LHCN-M2 (cell line): ENCODE data around the gene HSH2D. TPM values are rescaled to one million over a fixed set of nuclear protein-coding genes. Genes with fewer than 3 reads are reported as not detected.
"Not testable (repeated sequence)": the region's sequence is repeated elsewhere in the genome, so short reads cannot be mapped to it uniquely, and the experiment has no call there.

Experiments used
- DNase-seq: peaks from one replicate; pipeline ENCODE4 v3.0.0-alpha.2; 2012; ENCODE audit warnings: low read depth
- total RNA-seq: library from RNA; depleted of rRNA; stranded (reverse); fragments of >200 nt; gene quantifications from 2 replicates; pipeline ENCODE4 v1.2.3, GENCODE V29; 2014

HSH2D gene
- total RNA-seq, 1 experiment from 2014 or later, result not detected

- not testable (repeated sequence) for DNase-seq
Observed at GRCh38 chr19:16119075-16119857, 24.2 kb upstream of the HSH2D start.

GRCh38 chr19:16121141-16121540, 22.3 kb upstream of the HSH2D start:
- DNase-seq, result no peak

DNA sequence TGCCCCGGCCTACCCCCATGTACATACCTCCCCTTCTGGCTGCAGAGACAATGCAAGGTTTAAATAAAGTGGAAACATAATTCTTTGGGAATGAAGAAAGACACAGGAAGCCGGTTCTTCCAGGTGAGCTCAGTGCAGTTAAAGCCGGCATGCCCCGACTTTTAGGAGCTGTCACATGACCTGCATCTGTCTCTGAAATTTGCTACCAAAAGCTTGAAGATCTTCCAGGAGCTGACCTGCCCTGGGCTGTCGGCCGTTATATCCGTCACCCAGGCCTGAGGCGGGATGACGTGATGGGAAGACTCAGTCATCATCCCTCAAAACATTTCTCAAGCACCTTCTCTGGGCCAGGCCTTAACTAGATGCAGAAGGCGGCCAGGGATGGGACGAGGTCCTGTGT, 21.5 kb upstream of the HSH2D start:
- DNase-seq, result no peak

DNA sequence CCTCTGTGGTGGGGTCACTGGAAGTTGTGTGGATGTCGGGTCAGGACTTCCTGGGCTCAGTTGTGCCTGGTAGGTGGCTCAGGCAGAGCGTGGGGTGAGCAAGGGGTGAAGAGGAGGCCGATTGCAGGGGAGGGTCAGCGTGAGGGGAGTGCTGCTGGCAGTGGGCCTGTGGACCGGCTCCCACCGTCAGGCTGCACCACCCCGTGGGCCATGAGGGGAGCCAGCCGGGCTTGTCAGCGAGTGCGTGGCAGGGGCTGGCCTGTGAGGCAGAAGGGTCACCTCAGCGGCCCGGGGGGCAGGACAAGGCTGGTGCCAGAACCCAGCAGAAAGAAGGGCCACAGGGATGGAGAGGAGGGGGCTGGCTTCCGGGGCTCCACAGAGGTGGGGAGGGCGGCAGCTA, 18.5 kb upstream of the HSH2D start:
- DNase-seq, result no peak

- DNase-seq, result peak; percentile 36
Observed at GRCh38 chr19:16125737-16126495, 17.6 kb upstream of the HSH2D start.

- DNase-seq, result no peak
Observed at GRCh38 chr19:16127080-16127479, 16.4 kb upstream of the HSH2D start.

DNA sequence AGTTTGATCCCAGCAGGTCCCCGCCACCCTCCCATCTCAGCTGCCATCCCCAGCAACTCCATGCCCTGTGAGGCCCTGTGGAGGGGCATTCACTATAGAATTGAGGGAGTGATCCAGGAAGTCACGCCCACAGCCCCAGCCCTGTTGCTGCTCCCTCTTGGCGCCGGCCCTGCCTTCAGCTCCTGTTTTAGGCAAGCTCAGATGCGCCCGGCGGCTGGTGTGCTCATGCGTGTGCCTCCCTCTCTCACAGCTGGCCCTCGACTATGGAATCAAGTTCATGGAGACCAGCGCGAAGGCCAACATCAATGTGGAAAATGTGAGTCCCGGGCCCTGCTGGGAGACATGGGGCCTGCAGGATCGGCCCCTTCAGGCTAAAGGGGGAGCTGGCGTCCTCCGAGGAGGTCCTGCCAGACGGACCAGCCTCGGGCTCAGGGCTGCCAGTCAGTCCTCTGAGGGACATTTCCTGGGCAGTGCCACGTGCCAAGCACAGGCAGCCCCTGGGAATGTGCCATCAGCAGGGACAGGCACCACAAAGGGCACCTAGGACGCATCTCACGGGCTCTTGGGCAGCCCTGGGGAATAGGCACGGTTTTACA, 15.6 kb upstream of the HSH2D start:
- no peak for DNase-seq

- DNase-seq, result no peak
Observed at GRCh38 chr19:16131648-16132047, 11.8 kb upstream of the HSH2D start.

GRCh38 chr19:16133818-16134217, 9.7 kb upstream of the HSH2D start:
- DNase-seq, result no peak

DNA sequence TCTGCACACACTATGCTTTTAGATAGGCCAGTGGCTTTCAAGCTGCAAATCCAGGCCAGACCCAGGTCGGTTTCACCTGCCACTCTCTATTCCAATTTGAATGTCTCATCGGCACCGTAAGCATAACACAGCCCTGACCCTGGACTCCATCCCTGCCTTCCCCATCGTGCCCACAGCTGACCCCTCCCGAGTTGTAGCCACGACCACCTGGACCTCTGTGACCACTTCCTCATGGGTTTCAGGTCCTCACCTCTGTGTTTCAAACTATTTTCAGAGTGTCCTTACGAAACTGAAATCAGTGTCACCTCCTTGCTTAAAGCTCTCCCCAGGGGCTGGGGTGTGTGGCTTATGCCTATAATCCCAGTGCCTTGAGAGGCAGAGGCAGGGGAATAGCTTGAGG, 9.0 kb upstream of the HSH2D start:
- DNase-seq, result no peak

DNA sequence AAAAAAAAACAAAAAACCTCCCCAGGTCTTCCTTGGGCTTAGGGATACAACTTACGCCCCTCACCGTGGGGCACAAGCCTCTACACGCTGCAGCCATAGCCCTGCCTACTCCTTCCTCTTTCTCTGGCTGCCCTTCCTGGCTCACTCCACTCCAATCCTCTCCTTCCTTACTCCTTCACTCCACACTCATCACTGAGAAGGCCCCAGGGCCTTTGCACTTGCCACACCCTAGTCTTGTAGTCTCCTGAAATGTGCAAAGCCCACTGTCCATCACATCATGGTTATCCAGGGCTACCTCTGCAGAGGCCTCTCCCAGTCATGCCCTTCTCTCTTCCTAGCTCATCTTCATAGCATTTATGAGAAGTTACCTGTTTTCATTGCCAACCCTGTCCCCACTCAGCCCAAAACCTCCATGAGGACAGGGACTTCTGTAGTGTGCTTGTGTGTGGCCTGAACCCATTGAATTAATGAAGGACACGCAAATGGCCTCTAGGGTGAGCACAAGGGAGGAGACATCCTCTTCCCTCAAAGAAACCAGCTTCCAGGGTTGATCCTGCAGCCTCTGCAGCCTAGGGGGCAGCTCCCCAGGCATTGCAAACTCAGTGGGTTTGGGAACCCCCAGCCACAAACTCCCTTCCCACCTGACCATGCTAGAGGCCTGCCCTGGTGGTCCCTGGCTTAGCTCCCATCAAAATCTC, 7.9 kb upstream of the HSH2D start:
- no peak for DNase-seq

- peak; percentile 21 for DNase-seq
Observed at GRCh38 chr19:16136185-16136999, 7.1 kb upstream of the HSH2D start.

- no peak for DNase-seq
Observed at GRCh38 chr19:16139752-16140151, 3.7 kb upstream of the HSH2D start.

DNA sequence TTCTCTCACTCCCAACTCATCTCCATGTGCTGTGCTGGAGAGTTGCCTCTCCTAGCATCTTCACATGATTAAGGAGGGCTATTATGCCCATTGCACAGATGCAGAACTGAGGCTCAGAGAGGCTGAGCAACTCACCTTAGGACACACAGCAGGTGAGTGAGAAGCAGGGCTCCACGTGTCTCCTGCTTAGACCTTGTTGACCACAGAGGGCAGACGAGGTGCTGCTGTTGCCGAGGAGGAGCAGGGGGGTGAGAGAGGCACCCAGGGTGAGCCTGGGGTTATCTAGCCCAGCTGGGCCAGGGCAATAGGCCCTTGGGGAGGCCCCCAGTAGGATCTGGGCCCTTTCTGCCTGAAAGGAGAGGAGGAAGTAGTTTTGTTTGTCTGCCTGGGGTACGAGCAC, 2.4 kb upstream of the HSH2D start:
- DNase-seq, result no peak

DNA sequence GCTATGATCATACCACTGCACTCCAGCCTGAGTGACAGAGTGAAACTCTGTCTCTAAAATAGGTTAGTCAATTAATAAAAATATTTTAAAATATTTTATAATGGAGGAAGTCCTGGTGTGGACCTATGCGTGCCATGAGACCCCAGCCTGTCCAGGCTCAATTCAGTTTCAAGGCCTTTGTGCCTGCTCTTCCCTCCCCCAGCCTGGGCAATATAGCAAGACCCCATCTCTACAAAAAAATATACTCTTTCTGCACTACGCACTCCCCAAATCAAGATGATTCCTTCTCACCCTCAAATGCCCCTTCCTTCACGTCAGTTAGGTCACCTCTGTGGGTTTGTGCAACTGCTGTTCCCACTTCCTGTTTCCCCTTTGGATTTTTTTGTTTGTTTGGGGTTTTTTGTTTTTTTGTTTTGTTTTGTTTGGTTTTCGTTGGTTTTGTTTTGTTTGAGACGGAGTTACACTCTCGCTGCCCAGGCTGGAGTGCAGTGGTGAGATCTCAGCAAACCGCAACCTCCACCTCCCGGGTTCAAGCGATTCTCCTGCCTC, 1.4 kb upstream of the HSH2D start:
- no peak for DNase-seq

DNA sequence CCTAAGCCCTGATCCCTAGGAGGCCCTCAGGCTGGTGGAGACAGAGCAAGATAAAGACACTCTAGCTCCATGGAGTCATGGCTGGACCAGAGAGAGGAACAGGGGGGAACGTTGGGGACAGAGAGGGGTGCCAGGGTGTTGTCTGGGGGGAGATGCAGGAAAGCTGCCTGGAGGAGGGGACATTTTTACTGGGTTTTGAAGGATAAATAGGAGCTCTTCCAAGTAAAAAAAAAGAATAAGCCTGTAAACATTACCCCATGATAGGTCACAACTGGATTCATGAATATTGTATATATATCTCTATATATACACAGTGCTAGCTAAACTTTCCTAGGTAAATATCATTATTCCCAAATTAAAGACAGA, 714 bp downstream of the HSH2D start:
- DNase-seq, result no peak

DNA sequence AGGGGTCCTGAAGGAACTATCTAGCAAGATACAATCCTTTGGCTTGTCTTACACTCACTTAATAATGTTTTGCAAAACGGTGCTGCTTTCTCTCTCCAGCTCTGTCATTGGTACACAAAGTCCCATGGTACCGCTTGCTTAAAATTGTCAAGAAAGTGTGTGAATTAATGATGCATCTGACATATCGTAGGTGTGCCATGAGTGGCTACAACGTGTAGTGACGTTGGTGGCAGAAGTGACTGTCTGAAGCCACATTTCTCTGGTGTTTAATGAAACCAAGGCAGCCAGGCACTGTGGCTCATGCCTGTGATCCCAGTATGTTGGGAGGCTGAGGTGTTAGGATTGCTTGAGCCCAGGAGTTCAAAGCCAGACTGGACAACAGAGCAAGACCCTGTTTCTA, 2.6 kb downstream of the HSH2D start:
- no peak for DNase-seq

DNA sequence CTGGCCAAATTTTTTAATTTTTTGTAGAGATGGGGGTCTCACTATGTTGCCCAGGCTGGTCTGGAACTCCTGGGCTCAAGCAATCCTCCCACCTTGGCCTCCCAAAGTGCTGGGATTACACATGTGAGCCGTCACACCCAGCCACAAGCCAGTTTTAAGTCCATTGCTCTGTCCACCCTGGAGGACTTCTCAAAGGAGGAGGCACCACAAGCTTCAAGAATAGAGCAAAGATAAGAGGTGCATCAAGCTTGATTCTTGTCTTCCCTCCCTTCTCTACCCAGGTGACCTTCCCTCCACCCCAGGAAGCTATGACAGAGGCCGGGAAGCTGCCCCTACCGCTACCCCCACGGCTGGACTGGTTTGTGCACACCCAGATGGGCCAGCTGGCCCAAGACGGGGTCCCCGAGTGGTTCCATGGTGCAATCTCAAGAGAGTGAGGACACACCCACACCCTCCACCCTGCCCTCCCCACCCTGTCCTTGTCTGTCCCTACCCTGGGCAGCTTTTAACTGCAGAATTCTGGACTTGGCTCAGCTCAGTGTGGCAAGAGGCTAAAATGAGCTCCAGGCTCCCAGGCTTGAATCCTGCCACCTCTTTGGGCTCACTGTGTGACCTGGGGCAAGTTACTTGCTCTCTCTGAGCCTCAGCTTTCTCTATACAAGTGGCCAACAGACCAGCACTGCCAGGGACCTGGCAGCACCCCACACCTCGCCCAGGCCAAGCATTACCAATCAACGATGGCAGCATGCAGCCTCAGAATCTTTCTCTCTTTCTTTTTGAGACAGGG, 5.2 kb downstream of the HSH2D start:
- DNase-seq, result no peak

DNA sequence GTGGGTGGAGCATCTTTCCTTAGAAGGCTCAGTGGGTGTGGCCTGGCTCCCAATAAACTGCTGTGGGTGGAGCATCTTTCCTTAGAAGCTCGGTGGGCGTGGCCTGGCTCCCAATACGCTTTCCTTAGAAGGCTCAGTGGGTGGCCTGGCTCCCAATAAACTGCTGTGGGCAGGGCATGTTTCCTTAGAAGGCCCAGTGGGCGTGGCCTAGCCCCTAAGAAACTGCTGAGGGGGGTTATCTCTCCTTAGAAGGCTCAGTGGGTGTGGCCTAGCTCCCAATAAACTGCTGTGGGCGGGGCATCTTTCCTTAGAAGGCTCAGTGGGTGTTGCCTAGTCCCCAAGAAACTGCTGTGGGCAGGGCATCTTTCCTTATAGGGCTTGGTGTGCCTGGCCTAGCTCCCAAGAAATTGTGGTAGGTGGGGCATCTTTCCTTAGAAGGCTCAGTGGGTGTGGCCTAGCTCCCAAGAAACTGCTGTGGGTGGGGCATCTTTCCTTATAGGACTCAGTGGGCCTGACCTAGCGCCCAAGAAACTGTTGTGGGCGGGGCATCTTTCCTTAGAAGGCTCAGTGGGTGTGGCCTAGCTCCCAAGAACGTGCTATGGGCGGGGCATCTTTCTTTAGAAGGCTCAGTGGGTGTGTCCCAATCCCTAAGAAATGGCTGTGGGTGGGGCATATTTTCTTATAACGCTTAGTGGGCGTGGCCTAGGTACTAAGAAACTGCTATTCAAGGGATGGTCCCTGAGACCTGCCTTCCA, 10.3 kb downstream of the HSH2D start:
- peak; percentile 11 for DNase-seq
